HepG2 (cell line): ENCODE data around the gene MARCHF2. TPM values are rescaled to one million over a fixed set of nuclear protein-coding genes. Genes with fewer than 3 reads are reported as not detected.

Experiments used
- AFF4 ChIP-seq: sonication (generic); formaldehyde crosslinking; IDR thresholded peaks from 2 replicates; pipeline ENCODE4 v1.4.0; 2020; ENCODE audit warnings: missing genetic modification reagents
- GLI4 ChIP-seq: sonication (generic); formaldehyde crosslinking; IDR thresholded peaks from 2 replicates; pipeline ENCODE4 v1.5.1; 2020; ENCODE audit warnings: missing genetic modification reagents, mild to moderate bottlenecking, moderate library complexity, borderline replicate concordance
- RNF2 ChIP-seq: fragments of 450-650 bp; conservative IDR thresholded peaks from 2 replicates; pipeline ENCODE4 v1.6.1; 2016; ENCODE audit warnings: low read depth
- ZBTB4 ChIP-seq: sonication (generic); formaldehyde crosslinking; IDR thresholded peaks from 2 replicates; pipeline ENCODE4 v1.4.0; 2020; ENCODE audit warnings: missing genetic modification reagents, mild to moderate bottlenecking, borderline replicate concordance
- ZNF251 ChIP-seq: sonication (generic); formaldehyde crosslinking; IDR thresholded peaks from 2 replicates; pipeline ENCODE4 v1.9.0; 2021; ENCODE audit warnings: mild to moderate bottlenecking, missing genetic modification reagents
- ZNF292 ChIP-seq: sonication (generic); formaldehyde crosslinking; IDR thresholded peaks from 2 replicates; pipeline ENCODE4 v1.8.1; 2022; ENCODE audit warnings: mild to moderate bottlenecking, low read depth, missing genetic modification reagents, borderline replicate concordance
- ZNF510 ChIP-seq: sonication (generic); formaldehyde crosslinking; IDR thresholded peaks from 2 replicates; pipeline ENCODE4 v1.4.0; 2020; ENCODE audit warnings: low read depth, mild to moderate bottlenecking, missing genetic modification reagents
- polyA plus RNA-seq, 8 experiments: library from polyadenylated mRNA; depleted of rRNA in 3 of 8; stranded (reverse) in 7 of 8; unstranded in 1 of 8; fragments of >200 nt; fragmentation: Illumina TruSeq in 4 of 8; extraction: Trizol in 4 of 8; gene quantifications; 2 replicates each; pipeline versions ENCODE4 v1.2.1 to v1.2.3, GENCODE V29; 2011 to 2016; ENCODE audit warnings: low read depth in 4 of 8, missing spikeins in 1 of 8, mixed read lengths in 1 of 8; ENCODE audit not compliant: insufficient read depth in 1 of 8
- total RNA-seq, 5 experiments: library from RNA; depleted of rRNA; stranded (reverse); fragments of >200 nt; fragmentation: Illumina TruSeq; extraction: Trizol; gene quantifications; 2 replicates each; pipeline ENCODE4 v1.2.3, GENCODE V29; 2016; ENCODE audit warnings: low read depth in 1 of 5

MARCHF2 gene
- total and polyA plus RNA-seq, 2 of the 13 experiments (the other 11 are each of a cell fraction or from before 2014, with no cell fraction given), result 12.7 to 13.0 TPM

GRCh38 chr19:8367327-8368001 is 45.6 kb upstream of the MARCHF2 start (continued):
- TF ChIP-seq ZNF251 (no peak), RNF2 (no peak), ZBTB4 (CRISPR knock-in tag) (no peak), ZNF510 (CRISPR knock-in tag) (no peak), GLI4 (no peak), ZNF292 (CRISPR knock-in tag) (no peak), AFF4 (no peak)
